Liver (tissue), 3 donors: ENCODE measurements around the gene PHF2.

Source experiments
- EGR1 ChIP-seq, 2 donors: IDR thresholded peaks; 2 replicates each; pipeline ENCODE4 v1.6.1; 2016 to 2018; ENCODE audit warnings: antibody characterized with exemption in 2 of 2, low read depth in 2 of 2
- FOXA1 ChIP-seq: IDR thresholded peaks from 2 replicates; pipeline ENCODE4 v1.6.1; 2016; ENCODE audit warnings: antibody characterized with exemption
- GABPA ChIP-seq, 2 donors: IDR thresholded peaks in 1 of 2; conservative IDR thresholded peaks in 1 of 2; 2 replicates each; pipeline ENCODE4 v1.6.1; 2016; ENCODE audit warnings: antibody characterized with exemption in 2 of 2, mild to moderate bottlenecking in 1 of 2, moderate library complexity in 1 of 2
- JUND ChIP-seq, 2 donors: IDR thresholded peaks; 2 replicates each; pipeline ENCODE4 v1.6.1; 2016; ENCODE audit warnings: antibody characterized with exemption in 2 of 2
- TAF1 ChIP-seq: conservative IDR thresholded peaks from 2 replicates; pipeline ENCODE4 v1.6.1; 2016; ENCODE audit warnings: antibody characterized with exemption, mild to moderate bottlenecking
- TF ChIP-seq, protein P1 (sequence below): fragments of 150-350 bp; IDR thresholded peaks from 2 replicates; pipeline ENCODE4 v1.5.1; 2017; ENCODE audit warnings: improper control_type of control experiment, low read depth, low read length; ENCODE audit not compliant: missing input control
- donor health status: healthy.
- donor health status: healthy.

DNA sequence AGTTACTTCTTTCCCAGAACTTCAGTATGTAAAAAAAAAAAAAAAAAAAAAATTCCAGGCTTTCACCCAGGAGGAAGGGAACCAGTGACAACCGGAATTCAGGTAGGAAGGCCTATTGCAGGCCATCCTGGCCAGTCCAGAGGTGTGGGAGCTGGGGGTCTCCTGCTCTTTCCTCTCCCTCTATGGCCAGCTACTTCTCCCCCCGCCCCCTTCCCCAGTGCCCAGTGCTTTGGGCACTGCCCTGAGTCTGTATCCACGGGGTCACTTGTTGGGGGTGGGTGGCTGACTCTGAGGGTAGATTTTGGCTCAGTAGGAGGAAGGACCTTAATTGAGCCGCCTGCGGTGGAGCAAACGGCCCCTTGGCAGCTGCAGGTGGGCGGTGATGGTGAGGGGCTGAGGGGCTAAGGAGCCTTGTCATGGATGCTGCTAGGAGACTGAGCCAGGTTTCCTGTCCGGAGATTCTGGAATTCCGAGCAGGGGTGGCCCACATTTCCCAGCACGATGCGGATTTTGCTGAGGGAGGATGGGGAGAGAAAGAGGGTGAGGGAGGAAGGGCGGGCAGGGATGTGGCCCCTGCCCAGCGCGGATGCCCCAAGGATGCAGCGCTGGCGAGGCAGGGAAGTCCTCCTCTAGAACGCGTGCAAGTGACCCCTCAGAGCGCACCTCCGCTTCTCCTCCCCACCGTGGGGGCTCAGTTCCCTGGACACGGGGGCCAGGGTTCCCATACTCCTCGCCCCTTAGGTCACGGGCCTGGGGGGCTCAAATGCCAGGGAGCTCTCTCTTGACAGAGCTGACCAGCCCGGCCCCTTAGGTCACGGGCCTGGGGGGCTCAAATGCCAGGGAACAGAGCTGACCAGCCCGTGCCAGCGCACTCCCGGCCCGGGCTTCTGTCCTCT lies 1.2 kb upstream of the PHF2 start:
- TF ChIP-seq, protein P1, sequence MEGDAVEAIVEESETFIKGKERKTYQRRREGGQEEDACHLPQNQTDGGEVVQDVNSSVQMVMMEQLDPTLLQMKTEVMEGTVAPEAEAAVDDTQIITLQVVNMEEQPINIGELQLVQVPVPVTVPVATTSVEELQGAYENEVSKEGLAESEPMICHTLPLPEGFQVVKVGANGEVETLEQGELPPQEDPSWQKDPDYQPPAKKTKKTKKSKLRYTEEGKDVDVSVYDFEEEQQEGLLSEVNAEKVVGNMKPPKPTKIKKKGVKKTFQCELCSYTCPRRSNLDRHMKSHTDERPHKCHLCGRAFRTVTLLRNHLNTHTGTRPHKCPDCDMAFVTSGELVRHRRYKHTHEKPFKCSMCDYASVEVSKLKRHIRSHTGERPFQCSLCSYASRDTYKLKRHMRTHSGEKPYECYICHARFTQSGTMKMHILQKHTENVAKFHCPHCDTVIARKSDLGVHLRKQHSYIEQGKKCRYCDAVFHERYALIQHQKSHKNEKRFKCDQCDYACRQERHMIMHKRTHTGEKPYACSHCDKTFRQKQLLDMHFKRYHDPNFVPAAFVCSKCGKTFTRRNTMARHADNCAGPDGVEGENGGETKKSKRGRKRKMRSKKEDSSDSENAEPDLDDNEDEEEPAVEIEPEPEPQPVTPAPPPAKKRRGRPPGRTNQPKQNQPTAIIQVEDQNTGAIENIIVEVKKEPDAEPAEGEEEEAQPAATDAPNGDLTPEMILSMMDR = no peak
- TF ChIP-seq GABPA (IDR thresholded peaks at IDR 0.05 in 1 of 2, conservative IDR thresholded peaks at IDR 0.05 in 1 of 2) (no peak), TAF1 (no peak), EGR1 (IDR thresholded peaks at IDR 0.05; ENCODE audit: low read depth in 2 of 2) (no peak), JUND (IDR thresholded peaks at IDR 0.05) (no peak), FOXA1 (no peak)
